Endothelial cell (in vitro differentiated cells): ENCODE data around the gene ARHGAP15. TPM values are rescaled to one million over a fixed set of nuclear protein-coding genes. Genes with fewer than 3 reads are reported as not detected.

Experiments used
- DNase-seq: peaks from one replicate; pipeline ENCODE4 v3.0.0; 2021; ENCODE audit warnings: low spot score
- H3K27ac Mint-ChIP-seq: one replicate; pipeline ENCODE4 v1.8.0; 2021; ENCODE audit warnings: mixed read lengths, inconsistent platforms; ENCODE audit not compliant: unreplicated experiment
- H3K27me3 Mint-ChIP-seq: one replicate; pipeline ENCODE4 v1.8.0; 2021; ENCODE audit warnings: mild to moderate bottlenecking, moderate library complexity, mixed read lengths, inconsistent platforms; ENCODE audit not compliant: unreplicated experiment
- H3K36me3 Mint-ChIP-seq: one replicate; pipeline ENCODE4 v1.8.0; 2021; ENCODE audit warnings: mild to moderate bottlenecking, low read depth, mixed read lengths, inconsistent platforms; ENCODE audit not compliant: unreplicated experiment
- H3K4me1 Mint-ChIP-seq: one replicate; pipeline ENCODE4 v1.8.0; 2021; ENCODE audit warnings: mild to moderate bottlenecking, mixed read lengths, inconsistent platforms; ENCODE audit not compliant: unreplicated experiment
- H3K4me3 Mint-ChIP-seq: one replicate; pipeline ENCODE4 v1.8.0; 2021; ENCODE audit warnings: mild to moderate bottlenecking, mixed read lengths, inconsistent platforms; ENCODE audit not compliant: unreplicated experiment
- H3K9me3 Mint-ChIP-seq: one replicate; pipeline ENCODE4 v1.8.0; 2021; ENCODE audit warnings: mixed read lengths, inconsistent platforms; ENCODE audit not compliant: unreplicated experiment
- CTCF ChIP-seq: fragments of 200-600 bp; sonication (generic); IDR thresholded peaks from one replicate; pipeline ENCODE4 v1.5.0; 2021; ENCODE audit warnings: antibody characterized with exemption; ENCODE audit not compliant: unreplicated experiment
- total RNA-seq: library from RNA; stranded (reverse); fragmentation: NEBNext Ultra II Directional; extraction: Animal tissue kit (Norgen Biotek cat#: 25700); gene quantifications from one replicate; pipeline ENCODE4 v1.2.1, GENCODE V29; 2021; ENCODE audit not compliant: unreplicated experiment

The ARHGAP15 gene
- total RNA-seq, 1 donor from 2014 or later, result not detected

GRCh38 chr2:143696651-143697050, 567.4 kb downstream of the ARHGAP15 start:
- Mint-ChIP-seq H3K27me3 (no peaks in the 10 kb centered on the region), H3K4me3 (no peak overlapping the region), H3K4me1 (no peaks in the 10 kb centered on the region), H3K9me3 (no peaks in the 10 kb centered on the region), H3K36me3 (no peaks in the 10 kb centered on the region), H3K27ac (no peak overlapping the region)
- no peak for DNase-seq
- no peak for TF ChIP-seq CTCF

GRCh38 chr2:143697744-143698143, 568.5 kb downstream of the ARHGAP15 start:
- H3K4me3 Mint-ChIP-seq, result no peak overlapping the region
- H3K27me3 Mint-ChIP-seq, result no peaks in the 10 kb centered on the region
- DNase-seq, result no peak
- H3K4me1 Mint-ChIP-seq, result no peaks in the 10 kb centered on the region
- no peak overlapping the region for H3K27ac Mint-ChIP-seq
- H3K9me3 Mint-ChIP-seq, result no peaks in the 10 kb centered on the region
- H3K36me3 Mint-ChIP-seq, result no peaks in the 10 kb centered on the region
- no peak for TF ChIP-seq CTCF

- no peak overlapping the region for H3K4me3 Mint-ChIP-seq
- no peaks in the 10 kb centered on the region for H3K4me1 Mint-ChIP-seq
- H3K27me3 Mint-ChIP-seq, result no peaks in the 10 kb centered on the region
- no peak for TF ChIP-seq CTCF
- H3K9me3 Mint-ChIP-seq, result no peaks in the 10 kb centered on the region
- no peaks in the 10 kb centered on the region for H3K36me3 Mint-ChIP-seq
- DNase-seq, result no peak
- H3K27ac Mint-ChIP-seq, result no peak overlapping the region
Observed at GRCh38 chr2:143698352-143698751, 569.1 kb downstream of the ARHGAP15 start.

GRCh38 chr2:143698888-143699570, 569.8 kb downstream of the ARHGAP15 start:
- no peak overlapping the region for H3K4me3 Mint-ChIP-seq
- no peaks in the 10 kb centered on the region for H3K27me3 Mint-ChIP-seq
- H3K27ac Mint-ChIP-seq, result no peak overlapping the region
- no peak for TF ChIP-seq CTCF
- no peaks in the 10 kb centered on the region for H3K4me1 Mint-ChIP-seq
- H3K36me3 Mint-ChIP-seq, result no peaks in the 10 kb centered on the region
- no peaks in the 10 kb centered on the region for H3K9me3 Mint-ChIP-seq
- DNase-seq, result no peak

GRCh38 chr2:143700865-143701264, 571.6 kb downstream of the ARHGAP15 start:
- H3K27ac Mint-ChIP-seq, result no peak overlapping the region
- peaks cover 2% of the 10 kb centered on the region for H3K27me3 Mint-ChIP-seq
- H3K4me3 Mint-ChIP-seq, result no peak overlapping the region
- no peaks in the 10 kb centered on the region for H3K4me1 Mint-ChIP-seq
- H3K36me3 Mint-ChIP-seq, result no peaks in the 10 kb centered on the region
- TF ChIP-seq CTCF, result no peak
- no peak for DNase-seq
- no peaks in the 10 kb centered on the region for H3K9me3 Mint-ChIP-seq
